Lung (tissue), 12 donors: Measurements from ENCODE around the gene TSR2. TPM values are rescaled to one million over a fixed set of nuclear protein-coding genes. Genes with fewer than 3 reads are reported as not detected.
A peak's percentile ranks its signal among the peaks of the same experiment; 100 is the strongest.

ENCODE experiments used
- ATAC-seq: fragments of 200-7000 bp; cut with Tn5 transposase; one replicate; pipeline ENCODE4 v1.9.1; 2020; ENCODE audit warnings: moderate number of reproducible peaks; ENCODE audit not compliant: insufficient read depth, low FRiP score
- DNase-seq, 3 donors: peaks; one replicate each; pipeline ENCODE4 v3.0.0-alpha.2; 2013 to 2017
- H3K27ac ChIP-seq, 2 donors: one replicate each; pipeline ENCODE4 v1.5.1; 2013; ENCODE audit warnings: mild to moderate bottlenecking in 2 of 2, moderate library complexity in 2 of 2, control low read depth in 1 of 2, inconsistent platforms in 1 of 2, low read depth in 1 of 2, low read length in 1 of 2
- H3K27me3 ChIP-seq, 3 donors: one replicate each; pipeline ENCODE4 v1.5.1; 2013; ENCODE audit warnings: low read length in 2 of 3; ENCODE audit not compliant: control insufficient read depth in 3 of 3, insufficient read depth in 3 of 3
- H3K36me3 ChIP-seq, 4 donors: one replicate each; pipeline ENCODE4 v1.5.1; 2013; ENCODE audit warnings: low read length in 4 of 4, mild to moderate bottlenecking in 1 of 4, moderate library complexity in 1 of 4; ENCODE audit not compliant: control insufficient read depth in 4 of 4, insufficient read depth in 4 of 4
- H3K4me1 ChIP-seq, 5 donors: one replicate each; pipeline ENCODE4 v1.5.1; 2013; ENCODE audit warnings: low read length in 5 of 5, mild to moderate bottlenecking in 2 of 5, moderate library complexity in 1 of 5; ENCODE audit not compliant: control insufficient read depth in 5 of 5, insufficient read depth in 5 of 5
- H3K4me3 ChIP-seq: one replicate; pipeline ENCODE4 v1.5.1; 2013; ENCODE audit warnings: mild to moderate bottlenecking, control low read depth, moderate library complexity
- H3K9ac ChIP-seq, 2 donors: one replicate each; pipeline ENCODE4 v1.5.1; 2013; ENCODE audit warnings: low read length in 2 of 2, control low read depth in 1 of 2; ENCODE audit not compliant: insufficient read depth in 1 of 2
- H3K9me3 ChIP-seq, 4 donors: one replicate each; pipeline ENCODE4 v1.5.1; 2013; ENCODE audit warnings: low read length in 3 of 4, mild to moderate bottlenecking in 1 of 4, moderate library complexity in 1 of 4; ENCODE audit not compliant: control insufficient read depth in 4 of 4, insufficient read depth in 3 of 4
- WGBS, 2 donors: extraction: QIAGEN DNeasy Blood & Tissue Kit; methylation state at CpG; one replicate each; pipeline ENCODE4 v1.1.7; 2013; 5-methylcytosine and 5-hydroxymethylcytosine counted together
- polyA plus RNA-seq, 2 donors: library from polyadenylated mRNA; stranded (reverse); fragments of 200-250 nt; gene quantifications; one replicate each; pipeline ENCODE4 v1.2.1, GENCODE V29; 2013
- total RNA-seq, 2 donors: library from RNA; depleted of rRNA in 1 of 2; stranded (reverse); fragments of >200 nt in 1 of 2; gene quantifications; one replicate each; pipeline ENCODE4 v1.2.1, GENCODE V29; 2014 to 2021
- TF ChIP-seq, protein P1 (sequence below): IDR thresholded peaks from 2 replicates; pipeline ENCODE4 v1.5.1; 2012; ENCODE audit warnings: mild to moderate bottlenecking; ENCODE audit errors: control extremely low read depth, extremely low read depth
- donor health status: control.
- donor health status: control.
- donor health status: Bipolar disorder and iron deficiency.
- donor health status: healthy.
- donor health status: DM: yes; HTN: yes; CAD: no.

Gene TSR2
- total and polyA plus RNA-seq, 4 donors, result 21.0 to 39.5 (median 32.9) TPM

DNA sequence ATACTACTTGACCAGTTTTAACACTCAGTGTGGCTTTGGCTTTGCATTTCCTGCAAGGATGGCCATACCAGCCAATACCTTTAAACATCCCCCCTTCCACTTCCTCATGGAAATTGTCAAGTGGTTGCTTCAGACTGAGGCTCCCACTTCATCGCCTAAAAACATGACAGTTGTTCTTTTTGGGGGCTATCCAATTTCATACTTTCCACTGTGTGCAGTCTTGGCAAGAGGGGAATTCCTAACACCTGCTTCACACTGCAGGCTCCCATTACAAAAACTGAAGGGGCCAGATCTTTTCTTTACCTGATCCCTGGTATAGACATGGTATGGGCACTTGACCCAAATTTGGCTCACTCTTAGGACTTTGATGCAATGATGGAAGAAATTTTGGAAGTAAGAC, 28.5 kb upstream of the TSR2 start:
- Histone ChIP-seq H3K9ac (no peak overlapping the region), H3K36me3 (no peaks in the 10 kb centered on the region), H3K4me1 (no peaks in the 10 kb centered on the region), H3K4me3 (no peak overlapping the region), H3K27ac (no peak overlapping the region), H3K9me3 (no peaks in the 10 kb centered on the region), H3K27me3 (no peaks in the 10 kb centered on the region)
- peak in 1 of 3 donors; percentile 10 for DNase-seq
- no peak for ATAC-seq
- WGBS, 2 donors, result 29 to 55% methylated on average over 1 of the region's 1 CpG
- TF ChIP-seq, protein P1, sequence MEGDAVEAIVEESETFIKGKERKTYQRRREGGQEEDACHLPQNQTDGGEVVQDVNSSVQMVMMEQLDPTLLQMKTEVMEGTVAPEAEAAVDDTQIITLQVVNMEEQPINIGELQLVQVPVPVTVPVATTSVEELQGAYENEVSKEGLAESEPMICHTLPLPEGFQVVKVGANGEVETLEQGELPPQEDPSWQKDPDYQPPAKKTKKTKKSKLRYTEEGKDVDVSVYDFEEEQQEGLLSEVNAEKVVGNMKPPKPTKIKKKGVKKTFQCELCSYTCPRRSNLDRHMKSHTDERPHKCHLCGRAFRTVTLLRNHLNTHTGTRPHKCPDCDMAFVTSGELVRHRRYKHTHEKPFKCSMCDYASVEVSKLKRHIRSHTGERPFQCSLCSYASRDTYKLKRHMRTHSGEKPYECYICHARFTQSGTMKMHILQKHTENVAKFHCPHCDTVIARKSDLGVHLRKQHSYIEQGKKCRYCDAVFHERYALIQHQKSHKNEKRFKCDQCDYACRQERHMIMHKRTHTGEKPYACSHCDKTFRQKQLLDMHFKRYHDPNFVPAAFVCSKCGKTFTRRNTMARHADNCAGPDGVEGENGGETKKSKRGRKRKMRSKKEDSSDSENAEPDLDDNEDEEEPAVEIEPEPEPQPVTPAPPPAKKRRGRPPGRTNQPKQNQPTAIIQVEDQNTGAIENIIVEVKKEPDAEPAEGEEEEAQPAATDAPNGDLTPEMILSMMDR, result no peak

DNA sequence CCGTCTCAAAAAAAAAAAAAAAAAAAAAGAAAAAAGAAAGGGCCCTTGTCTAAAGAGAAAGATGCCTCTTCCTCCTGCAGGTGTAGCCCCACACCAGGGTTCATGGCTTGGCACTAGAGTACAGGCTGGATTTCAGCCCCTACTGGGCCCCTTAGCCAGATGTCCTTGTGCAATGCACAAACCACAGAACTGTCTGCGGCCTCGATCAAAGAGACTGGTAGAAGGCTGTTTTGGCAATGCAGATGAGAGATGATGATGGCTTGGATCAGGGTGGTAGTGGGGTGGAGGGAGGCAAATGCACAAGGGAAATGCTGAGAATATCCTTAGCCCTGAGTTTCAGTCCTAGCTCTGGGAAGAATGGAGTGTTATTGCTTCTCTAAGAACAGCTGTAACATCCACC, 26.5 kb upstream of the TSR2 start:
- TF ChIP-seq, protein P1, result no peak
- ATAC-seq (no peak), DNase-seq (peak; percentile 7 to 17 (median 16))
- H3K27me3 ChIP-seq, result no peaks in the 10 kb centered on the region
- WGBS, 2 donors, result 14 to 63% methylated on average over 2 to 3 of the region's 3 CpGs
- H3K36me3 ChIP-seq, result no peaks in the 10 kb centered on the region
- no peaks in the 10 kb centered on the region for H3K4me1 ChIP-seq
- H3K4me3 ChIP-seq, result no peak overlapping the region
- H3K9me3 ChIP-seq, result no peaks in the 10 kb centered on the region
- no peak overlapping the region for H3K27ac ChIP-seq
- H3K9ac ChIP-seq, result no peak overlapping the region

DNA sequence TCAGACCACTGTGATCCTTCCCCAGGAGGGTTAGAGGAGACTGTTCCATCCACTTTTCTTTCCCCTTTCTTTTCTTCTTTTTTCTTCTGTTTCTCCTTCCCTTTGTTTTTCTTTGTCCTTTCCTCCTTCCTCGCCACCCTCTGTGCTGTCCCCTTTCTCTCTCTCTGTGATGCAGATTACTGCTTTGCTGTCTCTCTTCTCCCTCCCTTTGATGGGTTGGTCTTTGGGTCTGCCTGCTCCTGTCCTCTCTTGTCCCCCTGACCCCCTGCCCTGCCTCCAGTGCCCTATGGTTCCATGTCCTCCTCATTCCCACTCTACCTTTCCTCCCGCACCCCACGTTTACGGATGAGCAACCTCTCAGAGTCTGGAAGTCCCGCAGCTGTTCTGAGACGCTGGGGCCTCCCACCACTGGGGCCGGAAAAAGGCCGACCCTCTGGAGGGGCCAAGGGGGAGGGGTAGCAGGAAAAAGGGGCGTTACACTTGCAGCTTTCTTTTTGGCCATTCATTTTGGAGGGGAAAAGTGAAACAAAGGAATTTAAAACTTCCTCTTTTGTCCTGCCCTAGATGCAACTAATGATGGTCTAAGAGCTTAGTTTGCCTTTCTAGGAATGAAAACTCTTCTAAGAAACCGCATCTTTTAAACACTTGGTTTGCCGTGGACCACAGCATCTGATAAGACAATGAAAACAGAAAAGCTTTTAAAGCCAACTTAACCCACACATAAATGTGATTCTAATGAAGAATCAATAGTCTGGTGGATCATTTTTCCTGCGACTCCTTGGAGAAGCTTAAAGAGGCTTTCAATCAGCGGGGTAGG, 24.5 kb upstream of the TSR2 start:
- Histone ChIP-seq H3K27ac (no peak overlapping the region), H3K4me1 (no peaks in the 10 kb centered on the region), H3K9me3 (no peaks in the 10 kb centered on the region), H3K9ac (no peak overlapping the region), H3K4me3 (no peak overlapping the region), H3K27me3 (no peaks in the 10 kb centered on the region), H3K36me3 (no peaks in the 10 kb centered on the region)
- ATAC-seq, result no peak
- 20 to 42% methylated on average over 10 to 13 of the region's 13 CpGs for WGBS, 2 donors
- peak; percentile 53 to 55 (median 54) for DNase-seq
- TF ChIP-seq, protein P1, result no peak
